K562 (cell line): ENCODE results near the gene ASB2. TPM values are rescaled to one million over a fixed set of nuclear protein-coding genes. Genes with fewer than 3 reads are reported as not detected.

Source experiments
- AFF4 ChIP-seq: sonication (generic); formaldehyde crosslinking; IDR thresholded peaks from 2 replicates; pipeline ENCODE4 v1.8.0; 2023; ENCODE audit warnings: mild to moderate bottlenecking, missing genetic modification reagents
- CSDE1 ChIP-seq, 2 experiments: fragments of 450-650 bp; IDR thresholded peaks; 2 replicates each; pipeline ENCODE4 v1.6.1; 2016; ENCODE audit warnings: mild to moderate bottlenecking in 1 of 2
- NONO ChIP-seq, 2 experiments: fragments of 200-400 bp in 1 of 2; fragments of 450-650 bp in 1 of 2; formaldehyde crosslinking in 1 of 2; IDR thresholded peaks; 2 replicates each; pipeline ENCODE4 v1.6.1; 2017; ENCODE audit warnings: low read depth in 2 of 2, mild to moderate bottlenecking in 2 of 2, moderate library complexity in 2 of 2, low read length in 1 of 2
- TFAP4 ChIP-seq: sonication (generic); formaldehyde crosslinking; IDR thresholded peaks from 2 replicates; pipeline ENCODE4 v1.8.0; 2022; ENCODE audit warnings: missing genetic modification reagents, mild to moderate bottlenecking, moderate library complexity, borderline replicate concordance
- U2AF1 ChIP-seq: fragments of 200-400 bp; formaldehyde crosslinking; optimal IDR thresholded peaks from 2 replicates; pipeline ENCODE3; 2017; ENCODE audit warnings: mild to moderate bottlenecking, low read depth, low read length, moderate library complexity
- ZNF23 ChIP-seq: fragments of 250-450 bp; sonication (Bioruptor Pico); IDR thresholded peaks from 2 replicates; pipeline ENCODE4 v1.4.0; 2020; ENCODE audit warnings: mild to moderate bottlenecking
- polyA plus RNA-seq, 8 experiments: library from polyadenylated mRNA; depleted of rRNA in 4 of 8; stranded (reverse) in 5 of 8; unstranded in 3 of 8; fragments of >200 nt; fragmentation: Nextera tagmentation in 2 of 8; fragmentation: Illumina TruSeq in 1 of 8; extraction: Ambion mirVana in 2 of 8; extraction: Trizol in 1 of 8; gene quantifications; 2 replicates each; pipeline versions ENCODE4 v1.2.1 to v1.2.3, GENCODE V29; 2011 to 2014; ENCODE audit warnings: inconsistent platforms in 1 of 8, missing spikeins in 1 of 8
- total RNA-seq, 7 experiments: library from RNA; depleted of rRNA in 6 of 7; stranded (reverse); fragments of >200 nt in 6 of 7; fragmentation: Illumina TruSeq in 2 of 7; extraction: Trizol in 2 of 7; gene quantifications; 2 replicates each; pipeline versions ENCODE4 v1.2.1 to v1.2.3, GENCODE V29; 2011 to 2021; ENCODE audit warnings: low replicate concordance in 1 of 7

The ASB2 gene
- total and polyA plus RNA-seq, 9 of the 15 experiments (the other 6 are each of a cell fraction or from before 2014, with no cell fraction given) = not detected

DNA sequence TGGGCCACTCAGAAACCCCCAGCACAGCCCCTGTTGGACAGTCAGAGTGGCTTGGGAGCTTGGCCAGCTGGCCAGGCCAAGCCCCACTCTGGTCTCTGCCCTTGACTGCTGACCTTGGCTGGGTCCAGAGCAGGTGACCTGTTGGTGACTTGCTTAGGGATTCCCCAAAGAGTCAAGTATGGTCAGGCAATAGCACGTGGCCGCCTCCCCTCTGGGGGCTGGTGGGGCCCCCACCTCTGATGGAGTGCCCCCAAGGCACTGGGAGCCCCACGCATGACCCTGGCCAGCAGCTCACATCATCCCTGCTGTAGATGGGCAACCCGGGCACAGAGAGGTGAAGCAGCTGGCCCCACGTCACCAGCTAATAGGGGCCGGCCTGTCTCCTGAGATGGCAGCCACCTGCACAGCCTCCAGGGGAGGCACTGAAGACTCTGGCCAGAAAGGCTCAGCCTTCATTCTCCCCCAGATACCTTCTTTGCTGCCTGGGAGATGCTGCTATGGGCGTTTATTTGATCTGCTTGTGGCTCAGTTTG lies 22.6 kb upstream of the ASB2 start (continued):
- TF ChIP-seq AFF4 (CRISPR knock-in tag) (no peak), TFAP4 (CRISPR knock-in tag) (no peak), U2AF1 (no peak), CSDE1 (IDR thresholded peaks at IDR 0.05) (no peak), NONO (IDR thresholded peaks at IDR 0.05; ENCODE audit: low read depth in 2 of 2, low read length in 1 of 2) (no peak), ZNF23 (CRISPR knock-in tag) (no peak)
